Measurements from ENCODE around the gene HNRNPA1L2. TPM values are rescaled to one million over a fixed set of nuclear protein-coding genes. Genes with fewer than 3 reads are reported as not detected.

HNRNPA1L2 gene
- polyA plus RNA-seq, 1 of the 3 experiments (the other 2 are of a cell fraction), result 4.5 TPM

GRCh38 chr13:52638666-52639328, 3.4 kb upstream of the HNRNPA1L2 start:
- ChIA-PET CTCF (interaction anchor here (1.3 kb wide), 1 partner anchor 208 kb away, joined by 3 read pairs; no protein-coding TSS in a partner anchor), POLR2A (no interaction called here)
- Histone ChIP-seq H4K20me1 (ENCODE audit: insufficient read depth) (no peaks in the 10 kb centered on the region), H3K9me2 (no peaks in the 10 kb centered on the region), H3K4me2 (no peak overlapping the region), H3K27ac (ENCODE audit: low read depth in 2 of 2, low read length in 1 of 2) (no peak overlapping the region), H3K36me3 (replicated peaks in 1 of 2; ENCODE audit: control insufficient read depth in 1 of 2, insufficient read depth in 2 of 2, low read length in 1 of 2) (peaks cover 14 to 30% of the 10 kb centered on the region in 2 experiments), H3K4me3 (ENCODE audit: low read depth in 2 of 2, low read length in 1 of 2) (no peak overlapping the region), H2AFZ (ENCODE audit: low read depth) (no peak overlapping the region), H3K4me1 (ENCODE audit: control insufficient read depth in 1 of 2, insufficient read depth in 2 of 2, low read depth in 1 of 2, low read length in 1 of 2) (no peaks in the 10 kb centered on the region), H3K79me2 (ENCODE audit: insufficient read depth) (no peaks in the 10 kb centered on the region), H3K9me3 (no peaks in the 10 kb centered on the region), H3F3A (replicated peaks; ENCODE audit: insufficient read depth) (peaks cover 6% of the 10 kb centered on the region), H3K9ac (no peak overlapping the region), H3K27me3 (ENCODE audit: insufficient read depth) (no peaks in the 10 kb centered on the region)
- no peak for DNase-seq
- 93% methylated on average over 5 of the region's 5 CpGs for WGBS (ENCODE audit: low lambda C conversion rate)
- no peak for TF ChIP-seq FOSL2 (IDR thresholded peaks at IDR 0.05; ENCODE audit: borderline replicate concordance, low read depth)
- no peak for TF ChIP-seq TCF12 (IDR thresholded peaks at IDR 0.05)
- no peak for TF ChIP-seq USF2 (IDR thresholded peaks at IDR 0.05; ENCODE audit: borderline replicate concordance, low read depth, low read length)
- TF ChIP-seq ELF1 (IDR thresholded peaks at IDR 0.05), result no peak
- no peak for TF ChIP-seq CHD2 (IDR thresholded peaks at IDR 0.05; ENCODE audit: low read length, partially characterized antibody)
- no peak for TF ChIP-seq ZBTB33 (IDR thresholded peaks at IDR 0.05; ENCODE audit: borderline replicate concordance, low read depth)
- TF ChIP-seq MAX (IDR thresholded peaks at IDR 0.05; ENCODE audit: low read depth), result no peak
- no peak for TF ChIP-seq GATA2 (CRISPR knock-in tag; IDR thresholded peaks at IDR 0.05)
- TF ChIP-seq CTCF (IDR thresholded peaks at IDR 0.05), result no peak
- TF ChIP-seq TAF1 (IDR thresholded peaks at IDR 0.05; ENCODE audit: borderline replicate concordance, low read depth, low read length), result no peak
- TF ChIP-seq RCOR1 (IDR thresholded peaks at IDR 0.05; ENCODE audit: low read length), result no peak
- TF ChIP-seq NFIC (IDR thresholded peaks at IDR 0.05; ENCODE audit: borderline replicate concordance), result no peak
- TF ChIP-seq EP300 (IDR thresholded peaks at IDR 0.05; ENCODE audit: borderline replicate concordance in 1 of 2, low read depth in 1 of 2, low read length in 1 of 2), result no peak
